ENCODE measurements around the gene TRAP1.

The TRAP1 gene

GRCh38 chr16:3754081-3754703 is 36.9 kb upstream of the TRAP1 start:
- H3K27ac ChIP-seq (ENCODE audit: low read depth, low read length): no peak overlapping the region
- no peak overlapping the region for H3K4me3 ChIP-seq (ENCODE audit: low read depth, low read length)
- peaks cover 87% of the 10 kb centered on the region for H3K36me3 ChIP-seq (ENCODE audit: control insufficient read depth, insufficient read depth, low read length)
- H3K9me3 ChIP-seq (ENCODE audit: control insufficient read depth, insufficient read depth, low read length): no peaks in the 10 kb centered on the region
- no peak overlapping the region for H3K9ac ChIP-seq (ENCODE audit: low read depth, low read length)
- H3K4me1 ChIP-seq (ENCODE audit: control insufficient read depth, insufficient read depth, low read length): no peaks in the 10 kb centered on the region
- no peaks in the 10 kb centered on the region for H3K27me3 ChIP-seq (ENCODE audit: control insufficient read depth, insufficient read depth, low read length)

- no peaks in the 10 kb centered on the region for H3K9me3 ChIP-seq (ENCODE audit: control insufficient read depth, insufficient read depth, low read length)
- H3K9ac ChIP-seq (ENCODE audit: low read depth, low read length): no peak overlapping the region
- H3K36me3 ChIP-seq (ENCODE audit: control insufficient read depth, insufficient read depth, low read length): peaks cover 80% of the 10 kb centered on the region
- no peaks in the 10 kb centered on the region for H3K27me3 ChIP-seq (ENCODE audit: control insufficient read depth, insufficient read depth, low read length)
- H3K27ac ChIP-seq (ENCODE audit: low read depth, low read length): no peak overlapping the region
- no peaks in the 10 kb centered on the region for H3K4me1 ChIP-seq (ENCODE audit: control insufficient read depth, insufficient read depth, low read length)
- no peak overlapping the region for H3K4me3 ChIP-seq (ENCODE audit: low read depth, low read length)
Measured at GRCh38 chr16:3752984-3753383, 35.7 kb upstream of the TRAP1 start.

- H3K4me3 ChIP-seq (ENCODE audit: low read depth, low read length): no peak overlapping the region
- H3K9ac ChIP-seq (ENCODE audit: low read depth, low read length): no peak overlapping the region
- no peaks in the 10 kb centered on the region for H3K9me3 ChIP-seq (ENCODE audit: control insufficient read depth, insufficient read depth, low read length)
- no peaks in the 10 kb centered on the region for H3K4me1 ChIP-seq (ENCODE audit: control insufficient read depth, insufficient read depth, low read length)
- no peaks in the 10 kb centered on the region for H3K27me3 ChIP-seq (ENCODE audit: control insufficient read depth, insufficient read depth, low read length)
- H3K27ac ChIP-seq (ENCODE audit: low read depth, low read length): no peak overlapping the region
- peaks cover 76% of the 10 kb centered on the region for H3K36me3 ChIP-seq (ENCODE audit: control insufficient read depth, insufficient read depth, low read length)
Measured at GRCh38 chr16:3751878-3752277, 34.6 kb upstream of the TRAP1 start.

GRCh38 chr16:3748307-3748706 is 31.0 kb upstream of the TRAP1 start:
- H3K36me3 ChIP-seq (ENCODE audit: control insufficient read depth, insufficient read depth, low read length): peaks cover 82% of the 10 kb centered on the region
- H3K9ac ChIP-seq (ENCODE audit: low read depth, low read length): no peak overlapping the region
- H3K4me3 ChIP-seq (ENCODE audit: low read depth, low read length): no peak overlapping the region
- no peak overlapping the region for H3K27ac ChIP-seq (ENCODE audit: low read depth, low read length)
- H3K27me3 ChIP-seq (ENCODE audit: control insufficient read depth, insufficient read depth, low read length): no peaks in the 10 kb centered on the region
- no peaks in the 10 kb centered on the region for H3K4me1 ChIP-seq (ENCODE audit: control insufficient read depth, insufficient read depth, low read length)
- H3K9me3 ChIP-seq (ENCODE audit: control insufficient read depth, insufficient read depth, low read length): no peaks in the 10 kb centered on the region

GRCh38 chr16:3745751-3746355 is 28.5 kb upstream of the TRAP1 start:
- no peaks in the 10 kb centered on the region for H3K9me3 ChIP-seq (ENCODE audit: control insufficient read depth, insufficient read depth, low read length)
- no peak overlapping the region for H3K9ac ChIP-seq (ENCODE audit: low read depth, low read length)
- peaks cover 80% of the 10 kb centered on the region for H3K36me3 ChIP-seq (ENCODE audit: control insufficient read depth, insufficient read depth, low read length)
- H3K4me1 ChIP-seq (ENCODE audit: control insufficient read depth, insufficient read depth, low read length): no peaks in the 10 kb centered on the region
- no peak overlapping the region for H3K4me3 ChIP-seq (ENCODE audit: low read depth, low read length)
- H3K27me3 ChIP-seq (ENCODE audit: control insufficient read depth, insufficient read depth, low read length): no peaks in the 10 kb centered on the region
- H3K27ac ChIP-seq (ENCODE audit: low read depth, low read length): no peak overlapping the region

GRCh38 chr16:3744018-3744417 is 26.7 kb upstream of the TRAP1 start:
- H3K4me3 ChIP-seq (ENCODE audit: low read depth, low read length): no peak overlapping the region
- H3K27ac ChIP-seq (ENCODE audit: low read depth, low read length): no peak overlapping the region
- H3K9me3 ChIP-seq (ENCODE audit: control insufficient read depth, insufficient read depth, low read length): no peaks in the 10 kb centered on the region
- H3K36me3 ChIP-seq (ENCODE audit: control insufficient read depth, insufficient read depth, low read length): peaks cover 81% of the 10 kb centered on the region
- H3K4me1 ChIP-seq (ENCODE audit: control insufficient read depth, insufficient read depth, low read length): no peaks in the 10 kb centered on the region
- no peaks in the 10 kb centered on the region for H3K27me3 ChIP-seq (ENCODE audit: control insufficient read depth, insufficient read depth, low read length)
- no peak overlapping the region for H3K9ac ChIP-seq (ENCODE audit: low read depth, low read length)

- Histone ChIP-seq H3K9ac (ENCODE audit: low read depth, low read length) (no peak overlapping the region), H3K36me3 (ENCODE audit: control insufficient read depth, insufficient read depth, low read length) (peaks cover 86% of the 10 kb centered on the region), H3K9me3 (ENCODE audit: control insufficient read depth, insufficient read depth, low read length) (no peaks in the 10 kb centered on the region), H3K4me1 (ENCODE audit: control insufficient read depth, insufficient read depth, low read length) (no peaks in the 10 kb centered on the region), H3K27ac (ENCODE audit: low read depth, low read length) (no peak overlapping the region), H3K27me3 (ENCODE audit: control insufficient read depth, insufficient read depth, low read length) (no peaks in the 10 kb centered on the region), H3K4me3 (ENCODE audit: low read depth, low read length) (no peak overlapping the region)
Measured at GRCh38 chr16:3740934-3741333, 23.6 kb upstream of the TRAP1 start.

- H3K4me3 ChIP-seq (ENCODE audit: low read depth, low read length): no peak overlapping the region
- H3K9ac ChIP-seq (ENCODE audit: low read depth, low read length): no peak overlapping the region
- no peaks in the 10 kb centered on the region for H3K4me1 ChIP-seq (ENCODE audit: control insufficient read depth, insufficient read depth, low read length)
- H3K27ac ChIP-seq (ENCODE audit: low read depth, low read length): no peak overlapping the region
- H3K27me3 ChIP-seq (ENCODE audit: control insufficient read depth, insufficient read depth, low read length): no peaks in the 10 kb centered on the region
- H3K36me3 ChIP-seq (ENCODE audit: control insufficient read depth, insufficient read depth, low read length): peaks cover 86% of the 10 kb centered on the region
- H3K9me3 ChIP-seq (ENCODE audit: control insufficient read depth, insufficient read depth, low read length): no peaks in the 10 kb centered on the region
Measured at GRCh38 chr16:3740186-3740585, 22.9 kb upstream of the TRAP1 start.

- Histone ChIP-seq H3K4me1 (ENCODE audit: control insufficient read depth, insufficient read depth, low read length) (no peaks in the 10 kb centered on the region), H3K27me3 (ENCODE audit: control insufficient read depth, insufficient read depth, low read length) (no peaks in the 10 kb centered on the region), H3K9me3 (ENCODE audit: control insufficient read depth, insufficient read depth, low read length) (no peaks in the 10 kb centered on the region), H3K4me3 (ENCODE audit: low read depth, low read length) (no peak overlapping the region), H3K36me3 (ENCODE audit: control insufficient read depth, insufficient read depth, low read length) (peaks cover 86% of the 10 kb centered on the region), H3K27ac (ENCODE audit: low read depth, low read length) (no peak overlapping the region), H3K9ac (ENCODE audit: low read depth, low read length) (no peak overlapping the region)
Measured at GRCh38 chr16:3739636-3740035, 22.3 kb upstream of the TRAP1 start.

GRCh38 chr16:3738541-3738940 is 21.2 kb upstream of the TRAP1 start:
- H3K9me3 ChIP-seq (ENCODE audit: control insufficient read depth, insufficient read depth, low read length): no peaks in the 10 kb centered on the region
- no peak overlapping the region for H3K27ac ChIP-seq (ENCODE audit: low read depth, low read length)

GRCh38 chr16:3738128-3738527 is 20.8 kb upstream of the TRAP1 start:
- H3K27ac ChIP-seq (ENCODE audit: low read depth, low read length): no peak overlapping the region
- H3K4me1 ChIP-seq (ENCODE audit: control insufficient read depth, insufficient read depth, low read length): no peaks in the 10 kb centered on the region
- no peak overlapping the region for H3K4me3 ChIP-seq (ENCODE audit: low read depth, low read length)
- peaks cover 85% of the 10 kb centered on the region for H3K36me3 ChIP-seq (ENCODE audit: control insufficient read depth, insufficient read depth, low read length)
- no peaks in the 10 kb centered on the region for H3K9me3 ChIP-seq (ENCODE audit: control insufficient read depth, insufficient read depth, low read length)
- H3K27me3 ChIP-seq (ENCODE audit: control insufficient read depth, insufficient read depth, low read length): no peaks in the 10 kb centered on the region
- no peak overlapping the region for H3K9ac ChIP-seq (ENCODE audit: low read depth, low read length)

More at GRCh38 chr16:3738541-3738940, 21.2 kb upstream of the TRAP1 start:
- H3K27me3 ChIP-seq (ENCODE audit: control insufficient read depth, insufficient read depth, low read length): no peaks in the 10 kb centered on the region
- H3K9ac ChIP-seq (ENCODE audit: low read depth, low read length): no peak overlapping the region
- H3K4me3 ChIP-seq (ENCODE audit: low read depth, low read length): no peak overlapping the region
- no peaks in the 10 kb centered on the region for H3K4me1 ChIP-seq (ENCODE audit: control insufficient read depth, insufficient read depth, low read length)
- H3K36me3 ChIP-seq (ENCODE audit: control insufficient read depth, insufficient read depth, low read length): peaks cover 87% of the 10 kb centered on the region
